ENCODE results near the gene RANBP17. TPM values are rescaled to one million over a fixed set of nuclear protein-coding genes. Genes with fewer than 3 reads are reported as not detected.
"Not testable (repeated sequence)": the region's sequence is repeated elsewhere in the genome, so short reads cannot be mapped to it uniquely, and the experiment has no call there.

Gene RANBP17
- total RNA-seq, 1 donor from 2014 or later, result 49.7 TPM

GRCh38 chr5:170863646-170864045 lies 1.8 kb downstream of the RANBP17 start:
- peaks cover 5% of the 10 kb centered on the region for H3K36me3 Mint-ChIP-seq
- no peak overlapping the region for H3K27ac ChIP-seq
- no peak overlapping the region for H3K4me3 ChIP-seq
- peaks cover 9% of the 10 kb centered on the region for H3K27me3 Mint-ChIP-seq (ENCODE audit: insufficient read depth, low read depth)
- TF ChIP-seq EZH2 (IDR thresholded peaks at IDR 0.05) (no peak), CTCF (IDR thresholded peaks at IDR 0.05) (no peak), EZH2phosphoT487 (IDR thresholded peaks at IDR 0.05) (no peak)
- peaks cover 5% of the 10 kb centered on the region for H3K4me1 ChIP-seq
- peaks cover 7% of the 10 kb centered on the region for H3K9me3 ChIP-seq (ENCODE audit: low read depth)
- H3K9ac ChIP-seq, result no peak overlapping the region
- no peak overlapping the region for H3K27ac Mint-ChIP-seq
- H4K20me1 ChIP-seq (ENCODE audit: low read depth), result peaks cover 17% of the 10 kb centered on the region
- no peak overlapping the region for H2AFZ ChIP-seq (replicated peaks)
- peaks cover 9% of the 10 kb centered on the region for H3K27me3 ChIP-seq
- H3K4me2 ChIP-seq, result peak overlapping the region; percentile 93
- H3K36me3 ChIP-seq, result no peaks in the 10 kb centered on the region
- peaks cover 18% of the 10 kb centered on the region for H3K4me1 Mint-ChIP-seq
- no peak for DNase-seq (ENCODE audit: low spot score)
- H3F3A ChIP-seq (ENCODE audit: low read depth), result peaks cover 10% of the 10 kb centered on the region
- peak overlapping the region; percentile 90 for H3K4me3 Mint-ChIP-seq
- H3K79me2 ChIP-seq (ENCODE audit: low read depth), result peaks cover 62% of the 10 kb centered on the region
- peaks cover 23% of the 10 kb centered on the region for H3K9me3 Mint-ChIP-seq

GRCh38 chr5:170865622-170866021 lies 3.8 kb downstream of the RANBP17 start:
- peaks cover 18% of the 10 kb centered on the region for H3K4me1 Mint-ChIP-seq
- Histone ChIP-seq H3K9me3 (ENCODE audit: low read depth) (peaks cover 4% of the 10 kb centered on the region), H3K27me3 (peaks cover 9% of the 10 kb centered on the region), H3K27ac (no peak overlapping the region), H3K36me3 (no peaks in the 10 kb centered on the region), H2AFZ (replicated peaks) (no peak overlapping the region), H3K79me2 (ENCODE audit: low read depth) (peaks cover 82% of the 10 kb centered on the region), H3K9ac (no peak overlapping the region), H3K4me1 (peaks cover 5% of the 10 kb centered on the region), H3K4me3 (no peak overlapping the region), H4K20me1 (ENCODE audit: low read depth) (peaks cover 17% of the 10 kb centered on the region), H3K4me2 (no peak overlapping the region), H3F3A (ENCODE audit: low read depth) (peaks cover 10% of the 10 kb centered on the region)
- DNase-seq (ENCODE audit: low spot score), result no peak
- H3K27me3 Mint-ChIP-seq (ENCODE audit: insufficient read depth, low read depth), result peaks cover 6% of the 10 kb centered on the region
- H3K4me3 Mint-ChIP-seq, result no peak overlapping the region
- peaks cover 14% of the 10 kb centered on the region for H3K36me3 Mint-ChIP-seq
- peaks cover 19% of the 10 kb centered on the region for H3K9me3 Mint-ChIP-seq
- no peak overlapping the region for H3K27ac Mint-ChIP-seq
- TF ChIP-seq EZH2phosphoT487 (IDR thresholded peaks at IDR 0.05), result no peak

- Histone ChIP-seq H3K4me3 (no peak overlapping the region), H3K9me3 (ENCODE audit: low read depth) (no peaks in the 10 kb centered on the region), H2AFZ (replicated peaks) (no peak overlapping the region), H3K36me3 (no peaks in the 10 kb centered on the region), H3K4me1 (peaks cover 2% of the 10 kb centered on the region), H3K4me2 (no peak overlapping the region), H3F3A (ENCODE audit: low read depth) (no peaks in the 10 kb centered on the region), H3K9ac (no peak overlapping the region), H4K20me1 (ENCODE audit: low read depth) (peaks cover 14% of the 10 kb centered on the region), H3K27me3 (peaks cover 8% of the 10 kb centered on the region), H3K79me2 (ENCODE audit: low read depth) (peaks cover 99% of the 10 kb centered on the region), H3K27ac (no peak overlapping the region)
- peaks cover 22% of the 10 kb centered on the region for H3K36me3 Mint-ChIP-seq
- H3K27me3 Mint-ChIP-seq (ENCODE audit: insufficient read depth, low read depth), result peaks cover 6% of the 10 kb centered on the region
- DNase-seq (ENCODE audit: low spot score), result no peak
- H3K4me1 Mint-ChIP-seq, result peaks cover 12% of the 10 kb centered on the region
- H3K9me3 Mint-ChIP-seq, result peaks cover 29% of the 10 kb centered on the region
- no peak overlapping the region for H3K4me3 Mint-ChIP-seq
- H3K27ac Mint-ChIP-seq, result no peak overlapping the region
- TF ChIP-seq EZH2 (IDR thresholded peaks at IDR 0.05) (no peak), CTCF (IDR thresholded peaks at IDR 0.05) (no peak), EZH2phosphoT487 (IDR thresholded peaks at IDR 0.05) (no peak)
Observed at GRCh38 chr5:170867825-170868224, 6.0 kb downstream of the RANBP17 start.

GRCh38 chr5:170870390-170870789 lies 8.6 kb downstream of the RANBP17 start:
- H3K27me3 ChIP-seq; H2AFZ ChIP-seq (replicated peaks); H3K4me3 ChIP-seq; H4K20me1 ChIP-seq (ENCODE audit: low read depth); H3F3A ChIP-seq (ENCODE audit: low read depth); H3K27ac Mint-ChIP-seq; DNase-seq (ENCODE audit: low spot score); H3K9me3 ChIP-seq (ENCODE audit: low read depth); H3K4me3 Mint-ChIP-seq; H3K4me1 ChIP-seq; H3K27me3 Mint-ChIP-seq (ENCODE audit: insufficient read depth, low read depth); H3K27ac ChIP-seq; H3K4me1 Mint-ChIP-seq; H3K9ac ChIP-seq; H3K36me3 ChIP-seq; H3K4me2 ChIP-seq: not testable (repeated sequence)
- Mint-ChIP-seq H3K36me3 (peaks cover 32% of the 10 kb centered on the region), H3K9me3 (peaks cover 52% of the 10 kb centered on the region)
- peaks cover 99% of the 10 kb centered on the region for H3K79me2 ChIP-seq (ENCODE audit: low read depth)
